A549 (cell line): ENCODE measurements around the gene MZF1. TPM values are rescaled to one million over a fixed set of nuclear protein-coding genes. Genes with fewer than 3 reads are reported as not detected.

Experiments used
- ATAC-seq, 2 experiments: fragments of 200-7000 bp in 1 of 2; fragments of >200 bp in 1 of 2; cut with Nextera tagmentation in 1 of 2; cut with Tn5 transposase in 1 of 2; 3 replicates each; pipeline versions ENCODE4 v1.8.0 to v1.9.1; 2018 to 2020; ENCODE audit warnings: mild to moderate bottlenecking in 1 of 2, moderate library complexity in 1 of 2
- CTCF ChIA-PET: fragments of 300-600 bp; sonication (Branson Sonifier 250); formaldehyde crosslinking; extraction: SDS; loops from one replicate; lab custom pipeline; 2021; ENCODE audit warnings: antibody characterized with exemption, inconsistent platforms; lab: Yijun Ruan, JAX
- POLR2A ChIA-PET: fragments of 350-600 bp; formaldehyde crosslinking; extraction: SDS; loops from one replicate; lab custom pipeline; 2021; ENCODE audit warnings: antibody characterized with exemption, inconsistent platforms; lab: Yijun Ruan, JAX
- DNase-seq, 2 experiments: peaks; one replicate each; pipeline versions ENCODE4 v3.0.0 to v3.0.0-alpha.2; 2011 to 2016; ENCODE audit warnings: low read depth in 1 of 2, low spot score in 1 of 2
- FAIRE-seq: peaks from 2 replicates; lab custom pipeline; 2011; peaks lifted over from hg19 to GRCh38; lab: Jason Lieb, UNC
- H3K27ac ChIP-seq, 2 experiments: fragments of >200 bp; sonication (Bioruptor Twin); formaldehyde crosslinking; 3 replicates each; pipeline ENCODE4 v1.5.1; 2016 to 2017
- H3K4me1 ChIP-seq: fragments of >200 bp; sonication (Bioruptor Twin); formaldehyde crosslinking; 3 replicates; pipeline ENCODE4 v1.6.1; 2016
- H3K4me2 ChIP-seq: fragments of >200 bp; sonication (Bioruptor Twin); formaldehyde crosslinking; 3 replicates; pipeline ENCODE4 v1.6.1; 2016
- H3K4me3 ChIP-seq: fragments of >200 bp; sonication (Bioruptor Twin); formaldehyde crosslinking; 3 replicates; pipeline ENCODE4 v1.5.1; 2016
- H3K9me3 ChIP-seq: fragments of >200 bp; sonication (Bioruptor Twin); formaldehyde crosslinking; 3 replicates; pipeline ENCODE4 v1.6.1; 2016
- BHLHE40 ChIP-seq: IDR thresholded peaks from 2 replicates; pipeline ENCODE4 v1.6.1; 2012; ENCODE audit warnings: low read depth, low read length, inconsistent platforms
- EP300 ChIP-seq, 2 experiments: fragments of >200 bp; sonication (Bioruptor Twin); formaldehyde crosslinking; IDR thresholded peaks; 2 replicates in 1 of 2; 3 replicates in 1 of 2; pipeline ENCODE4 v1.6.1; 2016 to 2017
- FOXS1 ChIP-seq: fragments of 250-450 bp; sonication (Bioruptor Pico); IDR thresholded peaks from 2 replicates; pipeline ENCODE4 v1.5.0; 2020; ENCODE audit warnings: mild to moderate bottlenecking, moderate library complexity
- GATA3 ChIP-seq: IDR thresholded peaks from 2 replicates; pipeline ENCODE4 v1.6.1; 2012; ENCODE audit warnings: borderline replicate concordance
- HOXB5 ChIP-seq: fragments of 250-450 bp; sonication (Bioruptor Pico); IDR thresholded peaks from 2 replicates; pipeline ENCODE4 v1.5.0; 2020; ENCODE audit warnings: mild to moderate bottlenecking, moderate library complexity
- JUN ChIP-seq, 2 experiments: fragments of >200 bp; sonication (Bioruptor Twin); formaldehyde crosslinking; IDR thresholded peaks; 2 replicates in 1 of 2; 3 replicates in 1 of 2; pipeline ENCODE4 v1.6.1; 2016 to 2017
- KDM1A ChIP-seq: fragments of 200-600 bp; sonication (generic); IDR thresholded peaks from 2 replicates; pipeline ENCODE4 v1.6.1; 2016; ENCODE audit warnings: low read depth, mild to moderate bottlenecking
- KDM5A ChIP-seq: fragments of 200-600 bp; sonication (generic); IDR thresholded peaks from 2 replicates; pipeline ENCODE4 v1.6.1; 2016; ENCODE audit warnings: antibody characterized with exemption, mild to moderate bottlenecking
- MYC ChIP-seq: IDR thresholded peaks from 2 replicates; pipeline ENCODE4 v1.6.1; 2012; ENCODE audit warnings: mild to moderate bottlenecking, inconsistent platforms, low read length, improper control_type of control experiment, borderline replicate concordance
- PHF8 ChIP-seq: fragments of 200-600 bp; sonication (generic); IDR thresholded peaks from 2 replicates; pipeline ENCODE4 v1.6.1; 2016; ENCODE audit warnings: low read depth, mild to moderate bottlenecking, antibody characterized with exemption, moderate library complexity, borderline replicate concordance
- POLR2A ChIP-seq: IDR thresholded peaks from 2 replicates; pipeline ENCODE4 v1.6.1; 2012; ENCODE audit warnings: mild to moderate bottlenecking, low read length
- POLR2AphosphoS2 ChIP-seq: conservative IDR thresholded peaks from 2 replicates; pipeline ENCODE4 v1.6.1; 2012; ENCODE audit warnings: low read length, improper control_type of control experiment, inconsistent platforms
- SREBF2 ChIP-seq: fragments of 450-650 bp; IDR thresholded peaks from 2 replicates; pipeline ENCODE4 v1.6.1; 2014; ENCODE audit warnings: mild to moderate bottlenecking, moderate library complexity
- ZC3H11A ChIP-seq: fragments of 450-650 bp; IDR thresholded peaks from 2 replicates; pipeline ENCODE4 v1.6.1; 2014; ENCODE audit warnings: antibody characterized with exemption, mild to moderate bottlenecking
- WGBS: methylation state at CpG from one replicate; pipeline ENCODE4 v1.1.6; 2017; ENCODE audit errors: missing lambda C conversion rate; 5-methylcytosine and 5-hydroxymethylcytosine counted together
- polyA plus RNA-seq, 4 experiments: library from polyadenylated mRNA; depleted of rRNA in 3 of 4; stranded (reverse); fragments of >200 nt; fragmentation: RNase III in 1 of 4; extraction: RNeasy Plus Mini Kit Qiagen cat#74134 plus additional on column Dnase treatment in 1 of 4; gene quantifications; 2 replicates in 3 of 4; 3 replicates in 1 of 4; pipeline ENCODE4 v1.2.3, GENCODE V29; 2011 to 2017
- TF ChIP-seq, protein P1 (sequence below): fragments of >200 bp; sonication (Bioruptor Twin); formaldehyde crosslinking; IDR thresholded peaks from 2 replicates; pipeline ENCODE4 v1.6.1; 2016
- TF ChIP-seq, protein P2 (sequence below): IDR thresholded peaks from 2 replicates; pipeline ENCODE4 v1.6.1; 2012; ENCODE audit warnings: low read depth, borderline replicate concordance
- TF ChIP-seq, protein P3 (sequence below): fragments of >200 bp; sonication (Bioruptor Twin); formaldehyde crosslinking; IDR thresholded peaks from 3 replicates; pipeline ENCODE4 v1.6.1; 2016
- TF ChIP-seq, protein P4 (sequence below): fragments of 450-650 bp; IDR thresholded peaks from 2 replicates; pipeline ENCODE4 v1.6.1; 2014; ENCODE audit warnings: antibody characterized with exemption

The MZF1 gene
- polyA plus RNA-seq, 2 of the 4 experiments (the other 2 are of a cell fraction): 19.5 to 20.3 TPM

DNA sequence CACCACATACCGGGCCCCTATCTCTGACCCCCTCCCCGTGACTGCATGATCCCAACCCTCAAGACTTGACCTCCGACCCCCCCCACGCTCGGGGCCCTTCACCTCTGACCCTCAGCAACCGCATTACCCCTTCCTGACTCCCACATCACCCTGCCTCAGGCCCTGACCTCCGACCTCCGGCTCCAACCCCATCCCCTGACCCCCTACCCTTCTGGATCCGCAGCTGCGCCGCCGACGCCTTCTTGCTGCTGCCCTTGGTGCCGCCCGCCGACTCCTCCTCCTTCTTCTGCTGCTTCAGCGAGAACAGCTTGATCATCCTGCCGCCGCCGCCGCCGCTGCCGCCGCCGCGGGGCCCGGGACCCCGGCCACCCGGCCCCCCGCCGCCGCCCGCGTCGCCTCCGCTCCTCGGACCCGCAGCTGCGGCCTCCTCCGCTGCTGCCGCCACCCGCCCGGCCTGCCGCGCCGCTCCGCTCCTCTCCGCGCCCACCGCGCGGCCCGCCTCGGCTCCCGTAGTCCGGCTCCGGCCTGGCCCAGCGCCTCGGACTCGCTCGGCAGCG lies 15.0 kb downstream of the MZF1 start, which contains the start of gene UBE2M:
TSS of gene UBE2M (minus strand) at position 546 of the 557 bp plus-strand sequence. CDS start at position 316, 230 bp downstream.
- POLR2A ChIA-PET: interaction anchor here (0.8 to 2.9 kb wide), 4 partner anchors 14 to 44 kb away, joined by 3 to 37 read pairs (median 20); partner anchors contain the start of genes TRIM28 and ZBTB45
- WGBS: 0% methylated on average over 13 of the region's 62 CpGs
- CTCF ChIA-PET: interaction anchor here (1.0 kb wide), 1 partner anchor 38 kb away, joined by 3 read pairs; the partner anchor contains the start of gene ZBTB45
- DNase-seq (peak in 1 of 2 experiments; percentile 42), FAIRE-seq (no peak), ATAC-seq (no peak)
- Histone ChIP-seq H3K27ac (peak within 1 kb of the TSS; percentile 95 to 99), H3K9me3 (no peaks in the 10 kb centered on the region), H3K4me2 (peak within 1 kb of the TSS; percentile 94), H3K4me3 (peak within 1 kb of the TSS; percentile 78), H3K4me1 (peaks cover 42% of the 10 kb centered on the region)
- TF ChIP-seq, protein P1, sequence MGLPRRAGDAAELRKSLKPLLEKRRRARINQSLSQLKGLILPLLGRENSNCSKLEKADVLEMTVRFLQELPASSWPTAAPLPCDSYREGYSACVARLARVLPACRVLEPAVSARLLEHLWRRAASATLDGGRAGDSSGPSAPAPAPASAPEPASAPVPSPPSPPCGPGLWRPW: no peak
- TF ChIP-seq POLR2AphosphoS2 (no peak), SREBF2 (no peak), HOXB5 (no peak), FOXS1 (CRISPR knock-in tag) (no peak)
- TF ChIP-seq, protein P2, sequence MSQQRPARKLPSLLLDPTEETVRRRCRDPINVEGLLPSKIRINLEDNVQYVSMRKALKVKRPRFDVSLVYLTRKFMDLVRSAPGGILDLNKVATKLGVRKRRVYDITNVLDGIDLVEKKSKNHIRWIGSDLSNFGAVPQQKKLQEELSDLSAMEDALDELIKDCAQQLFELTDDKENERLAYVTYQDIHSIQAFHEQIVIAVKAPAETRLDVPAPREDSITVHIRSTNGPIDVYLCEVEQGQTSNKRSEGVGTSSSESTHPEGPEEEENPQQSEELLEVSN: no peak
- TF ChIP-seq, protein P3, sequence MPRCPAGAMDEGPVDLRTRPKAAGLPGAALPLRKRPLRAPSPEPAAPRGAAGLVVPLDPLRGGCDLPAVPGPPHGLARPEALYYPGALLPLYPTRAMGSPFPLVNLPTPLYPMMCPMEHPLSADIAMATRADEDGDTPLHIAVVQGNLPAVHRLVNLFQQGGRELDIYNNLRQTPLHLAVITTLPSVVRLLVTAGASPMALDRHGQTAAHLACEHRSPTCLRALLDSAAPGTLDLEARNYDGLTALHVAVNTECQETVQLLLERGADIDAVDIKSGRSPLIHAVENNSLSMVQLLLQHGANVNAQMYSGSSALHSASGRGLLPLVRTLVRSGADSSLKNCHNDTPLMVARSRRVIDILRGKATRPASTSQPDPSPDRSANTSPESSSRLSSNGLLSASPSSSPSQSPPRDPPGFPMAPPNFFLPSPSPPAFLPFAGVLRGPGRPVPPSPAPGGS: peak; percentile 20; the same call in 1 of the 3 replicates

DNA sequence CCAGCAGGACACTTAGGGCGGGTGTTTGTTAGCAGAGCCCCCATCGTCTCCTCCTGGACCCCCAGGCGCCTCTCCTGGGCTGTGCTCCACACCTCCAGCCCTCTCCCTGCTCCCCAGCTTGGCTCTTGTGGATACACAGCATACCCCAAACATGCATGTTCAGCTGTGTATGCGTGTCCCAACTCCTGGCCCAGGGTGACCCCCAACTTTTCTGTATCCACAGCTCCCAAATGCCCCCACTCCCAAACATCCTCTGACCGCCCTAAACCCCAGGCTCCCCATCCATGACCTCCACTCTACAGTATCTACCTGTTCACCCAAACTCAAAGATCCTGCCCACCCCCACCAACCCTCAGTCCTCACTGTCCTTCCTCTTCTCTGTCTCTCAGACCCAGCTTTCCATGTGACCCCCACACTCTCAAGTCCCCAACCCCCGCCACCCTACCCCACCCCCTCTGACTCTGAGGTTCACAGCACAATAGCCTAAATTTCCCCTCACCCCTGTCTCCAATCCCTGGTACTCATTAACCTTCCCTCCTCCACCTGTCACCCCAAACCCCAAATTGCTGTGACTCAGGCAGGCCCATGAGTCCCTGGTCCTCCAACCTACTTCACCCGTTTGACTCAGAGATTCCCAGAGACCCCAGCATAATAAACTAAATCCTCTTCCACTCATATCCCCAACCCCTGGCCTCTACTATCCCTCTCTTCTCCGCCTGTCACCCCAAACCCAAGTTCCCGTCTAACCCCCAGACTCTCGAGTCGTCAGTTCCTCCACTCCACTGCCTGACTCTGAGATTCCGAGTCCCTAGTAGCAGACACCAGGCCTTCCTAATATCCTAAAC lies 15.7 kb downstream of the MZF1 start:
- no peak for TF ChIP-seq PHF8
- TF ChIP-seq, all 56 proteins: peak for 0
- ATAC-seq (no peak), DNase-seq (no peak), FAIRE-seq (no peak)
- WGBS: 30% methylated on average over 11 of the region's 12 CpGs
- Histone ChIP-seq H3K4me2 (peak overlapping the region; percentile 94), H3K27ac (peak overlapping the region; percentile 95 to 99), H3K9me3 (no peaks in the 10 kb centered on the region), H3K4me3 (peak overlapping the region; percentile 78), H3K4me1 (peaks cover 42% of the 10 kb centered on the region)
- POLR2A ChIA-PET: interaction anchor here (0.6 to 2.9 kb wide), 4 partner anchors 13 to 44 kb away, joined by 3 to 37 read pairs (median 6); partner anchors contain the start of gene TRIM28
- CTCF ChIA-PET: interaction anchor here (1.0 to 1.5 kb wide), 2 partner anchors 38 kb away, joined by 3 to 18 read pairs; partner anchors contain the start of gene ZBTB45

DNA sequence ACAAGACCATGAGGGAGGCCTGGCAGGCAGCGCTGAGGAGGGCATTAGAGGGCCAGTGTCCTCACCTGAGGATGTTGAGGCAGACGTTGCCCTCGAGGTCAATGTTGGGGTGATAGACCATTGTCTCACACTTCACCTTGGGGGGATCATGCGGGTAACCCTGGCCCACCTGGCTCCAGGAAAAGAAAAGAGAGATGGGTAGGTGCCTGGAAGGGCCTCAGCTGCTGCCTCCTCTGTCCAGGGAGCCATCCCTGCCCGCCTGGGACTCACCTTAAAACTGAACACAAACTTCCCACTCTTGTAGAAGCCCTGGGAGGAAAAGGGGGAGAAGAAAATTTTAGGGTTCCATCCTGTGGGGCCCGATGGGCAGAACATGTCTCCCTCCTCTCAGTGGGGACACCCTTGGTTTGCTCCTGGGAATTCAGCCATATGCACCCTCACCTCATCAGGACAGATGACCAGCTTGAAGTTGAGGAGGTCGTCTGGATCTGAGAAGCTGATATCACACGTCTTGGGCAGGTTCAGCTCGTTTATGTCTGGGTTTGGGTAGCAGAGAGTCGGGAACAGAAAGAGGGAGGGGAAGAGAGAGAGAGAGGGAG lies 16.4 kb downstream of the MZF1 start:
- POLR2A ChIA-PET: interaction anchor here (0.6 to 1.3 kb wide), 2 partner anchors 13 to 18 kb away, joined by 4 to 8 read pairs; partner anchors contain the start of gene TRIM28
- CTCF ChIA-PET: interaction anchor here (1.5 kb wide), 1 partner anchor 37 kb away, joined by 18 read pairs; the partner anchor contains the start of gene ZBTB45
- 61% methylated on average over 10 of the region's 10 CpGs for WGBS
- DNase-seq: no peak
- Histone ChIP-seq H3K4me2 (peak overlapping the region; percentile 94), H3K27ac (peak overlapping the region; percentile 95 to 99; a peak in 4 of 6 replicates), H3K4me1 (peaks cover 42% of the 10 kb centered on the region), H3K9me3 (no peaks in the 10 kb centered on the region), H3K4me3 (peak overlapping the region; percentile 78)
- ATAC-seq: no peak
- FAIRE-seq: no peak
- TF ChIP-seq KDM1A (no peak), ZC3H11A (no peak), BHLHE40 (no peak), KDM5A (no peak), POLR2A (no peak), MYC (no peak), SREBF2 (no peak), JUN (IDR thresholded peaks at IDR 0.05) (no peak), POLR2AphosphoS2 (no peak), GATA3 (no peak), EP300 (IDR thresholded peaks at IDR 0.05) (no peak)
- TF ChIP-seq, protein P4, sequence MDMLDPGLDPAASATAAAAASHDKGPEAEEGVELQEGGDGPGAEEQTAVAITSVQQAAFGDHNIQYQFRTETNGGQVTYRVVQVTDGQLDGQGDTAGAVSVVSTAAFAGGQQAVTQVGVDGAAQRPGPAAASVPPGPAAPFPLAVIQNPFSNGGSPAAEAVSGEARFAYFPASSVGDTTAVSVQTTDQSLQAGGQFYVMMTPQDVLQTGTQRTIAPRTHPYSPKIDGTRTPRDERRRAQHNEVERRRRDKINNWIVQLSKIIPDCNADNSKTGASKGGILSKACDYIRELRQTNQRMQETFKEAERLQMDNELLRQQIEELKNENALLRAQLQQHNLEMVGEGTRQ: no peak
- TF ChIP-seq, protein P2: no peak
